Stimulated activated CD4-positive, alpha-beta T cell treated with anti-CD3 and anti-CD28 coated beads, Interleukin-4, amount 100 ng/mL, for 4 hours (primary cell): ENCODE results near the gene SERPINB10.

Source experiments
- DNase-seq, 2 experiments: peaks; one replicate each; pipeline ENCODE4 v3.0.0-alpha.2; 2020

The SERPINB10 gene, protein sequence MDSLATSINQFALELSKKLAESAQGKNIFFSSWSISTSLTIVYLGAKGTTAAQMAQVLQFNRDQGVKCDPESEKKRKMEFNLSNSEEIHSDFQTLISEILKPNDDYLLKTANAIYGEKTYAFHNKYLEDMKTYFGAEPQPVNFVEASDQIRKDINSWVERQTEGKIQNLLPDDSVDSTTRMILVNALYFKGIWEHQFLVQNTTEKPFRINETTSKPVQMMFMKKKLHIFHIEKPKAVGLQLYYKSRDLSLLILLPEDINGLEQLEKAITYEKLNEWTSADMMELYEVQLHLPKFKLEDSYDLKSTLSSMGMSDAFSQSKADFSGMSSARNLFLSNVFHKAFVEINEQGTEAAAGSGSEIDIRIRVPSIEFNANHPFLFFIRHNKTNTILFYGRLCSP

DNA sequence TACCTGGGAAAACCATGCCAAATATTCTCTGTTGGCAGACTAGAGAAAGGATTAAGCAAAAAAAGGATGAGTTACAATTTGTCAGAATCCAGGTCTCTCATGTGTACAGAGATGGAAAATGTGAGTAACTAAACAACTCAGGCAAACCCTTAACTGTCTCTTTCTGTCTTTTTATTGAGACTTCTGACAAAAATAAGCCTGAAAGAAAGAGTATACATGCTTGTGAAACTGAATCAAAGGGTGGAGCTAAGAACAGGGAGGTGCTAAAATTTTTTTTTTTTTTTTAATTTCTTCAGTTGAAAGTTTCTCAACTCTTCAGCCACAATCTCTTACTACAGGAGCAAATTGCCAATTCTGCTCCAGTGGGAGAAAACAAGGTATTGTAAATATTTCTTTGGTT, at the start of gene SERPINB10:
Gene SERPINB10 (plus strand): TSS at position 295 of the 400 bp plus-strand sequence. CDS start 7,553 bp downstream, outside the sequence.
- no peak for DNase-seq

DNA sequence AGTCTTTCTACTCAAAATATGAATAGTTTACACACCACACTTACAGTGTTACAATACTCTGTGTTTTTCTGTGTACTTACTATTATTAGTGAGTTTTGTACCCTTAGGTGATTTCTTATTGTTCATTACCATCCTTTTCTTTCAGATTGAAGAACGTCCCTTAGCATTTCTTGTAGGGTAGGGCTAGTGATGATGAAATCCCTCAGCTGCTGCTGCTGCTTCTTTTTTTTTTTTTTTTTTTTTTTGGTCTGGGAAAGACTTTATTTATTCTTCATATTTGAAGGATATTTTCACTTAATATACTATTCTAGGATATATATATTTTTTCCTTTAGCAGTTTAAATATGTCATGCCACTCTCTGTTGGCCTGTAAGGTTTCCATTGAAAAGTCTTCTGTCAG, 49.3 kb upstream of the SERPINB10 start:
- DNase-seq = no peak

DNA sequence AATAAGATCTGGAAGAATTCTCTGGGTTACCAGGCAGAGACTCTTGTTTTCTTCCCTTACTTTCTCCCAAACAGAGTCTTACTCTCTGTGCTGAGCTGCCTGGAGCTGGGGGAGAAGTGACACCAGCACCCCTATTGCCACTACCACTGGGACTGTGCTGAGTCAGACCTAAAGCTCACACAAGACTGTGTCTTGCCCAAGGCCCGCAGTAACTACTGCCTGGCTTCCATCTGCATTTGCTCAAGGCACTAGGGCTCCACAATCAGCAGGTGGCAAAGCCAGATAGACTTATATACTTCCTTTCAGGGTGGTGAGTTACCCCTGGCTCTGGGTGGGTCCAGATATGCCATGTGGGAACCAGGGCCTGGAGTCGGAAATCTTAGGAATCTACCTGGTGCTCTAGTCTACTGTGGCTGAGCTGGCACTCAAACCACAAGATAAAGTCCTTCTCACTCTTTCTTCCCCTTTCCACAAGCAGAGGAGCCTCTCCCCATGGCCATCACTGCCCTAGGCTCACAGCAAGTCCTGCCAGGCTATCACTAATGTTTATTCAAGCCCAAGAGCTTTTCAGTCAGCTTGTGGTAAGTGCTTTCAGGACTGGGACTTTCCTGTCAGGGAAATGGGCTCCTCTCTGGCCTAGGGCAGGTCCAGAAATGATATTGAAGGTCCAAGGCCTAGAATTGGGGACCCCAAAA, 47.8 kb upstream of the SERPINB10 start:
- DNase-seq = no peak

DNA sequence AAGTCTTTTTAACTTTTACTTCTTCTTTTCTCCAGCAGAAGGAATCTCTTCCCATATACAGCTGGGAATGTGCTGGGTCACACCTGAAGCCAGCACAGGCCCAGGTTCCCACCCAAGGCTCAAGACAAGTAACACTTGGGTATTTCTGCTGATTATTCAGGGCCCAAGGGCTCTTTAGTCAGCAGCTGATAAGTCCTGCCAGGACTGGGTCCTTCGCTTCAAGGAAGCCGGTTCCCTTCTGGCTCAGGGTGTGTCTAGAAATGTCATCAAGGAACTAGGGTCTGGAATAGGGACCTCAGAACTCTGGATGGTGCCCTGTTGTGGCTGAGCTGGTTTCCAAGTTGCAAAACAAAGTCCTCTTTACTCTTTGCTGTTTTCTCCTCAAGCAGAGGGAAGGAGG, 47.2 kb upstream of the SERPINB10 start:
- DNase-seq = no peak

DNA sequence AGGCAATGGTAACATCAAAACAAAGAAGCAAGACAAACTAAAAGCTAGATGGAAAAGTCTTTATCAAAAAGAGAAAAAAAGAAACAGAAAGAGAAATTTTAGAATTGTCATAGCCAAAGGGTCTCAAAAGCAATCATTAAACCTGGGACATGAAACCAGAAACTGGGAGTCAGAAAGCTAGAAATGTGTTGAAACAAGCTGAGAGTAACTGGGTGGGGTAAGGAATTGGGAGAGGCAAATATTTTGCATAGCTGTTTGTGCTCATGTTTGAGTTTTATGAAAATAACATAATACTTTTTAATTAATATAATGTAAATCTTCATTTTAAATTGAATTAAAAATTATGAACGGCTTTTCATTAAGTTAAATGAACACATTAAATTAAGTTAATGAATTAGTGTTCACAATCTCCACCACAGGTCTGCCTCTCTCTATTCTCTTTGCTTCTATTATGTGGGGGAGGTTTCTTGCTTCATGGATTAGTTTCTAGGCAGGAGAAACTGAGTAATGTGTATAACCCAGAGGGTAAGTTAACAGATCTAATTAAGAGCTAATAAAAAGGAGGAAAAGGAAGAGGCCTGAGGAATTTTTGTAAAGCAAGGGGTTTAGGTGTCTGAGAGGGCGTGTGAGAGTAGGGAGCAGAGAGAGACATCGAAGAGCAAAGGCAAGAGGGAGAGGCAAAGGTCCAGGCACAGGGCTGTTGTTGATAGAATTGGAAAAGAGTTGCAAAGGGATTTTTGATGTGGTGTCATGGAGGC, 40.2 kb upstream of the SERPINB10 start:
- no peak for DNase-seq

DNA sequence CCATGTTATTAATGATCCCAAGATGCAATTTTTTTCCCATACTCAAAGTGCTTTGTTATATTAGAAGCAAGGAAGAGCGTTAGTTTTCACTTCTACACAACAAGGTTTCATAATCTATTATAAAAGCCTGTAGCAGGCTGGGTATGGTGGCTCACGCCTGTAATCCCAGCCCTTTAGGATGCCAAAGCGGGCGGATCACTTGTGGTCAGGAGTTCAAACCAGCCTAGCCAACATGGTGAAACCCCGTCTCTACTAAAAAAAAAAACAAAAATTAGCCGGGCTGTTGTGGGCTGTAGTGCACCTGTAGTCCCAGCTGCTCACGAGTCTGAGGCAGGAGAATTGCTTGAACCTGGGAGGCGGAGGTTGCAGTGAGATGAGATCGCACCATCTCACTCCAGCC, 39.2 kb upstream of the SERPINB10 start:
- no peak for DNase-seq

DNA sequence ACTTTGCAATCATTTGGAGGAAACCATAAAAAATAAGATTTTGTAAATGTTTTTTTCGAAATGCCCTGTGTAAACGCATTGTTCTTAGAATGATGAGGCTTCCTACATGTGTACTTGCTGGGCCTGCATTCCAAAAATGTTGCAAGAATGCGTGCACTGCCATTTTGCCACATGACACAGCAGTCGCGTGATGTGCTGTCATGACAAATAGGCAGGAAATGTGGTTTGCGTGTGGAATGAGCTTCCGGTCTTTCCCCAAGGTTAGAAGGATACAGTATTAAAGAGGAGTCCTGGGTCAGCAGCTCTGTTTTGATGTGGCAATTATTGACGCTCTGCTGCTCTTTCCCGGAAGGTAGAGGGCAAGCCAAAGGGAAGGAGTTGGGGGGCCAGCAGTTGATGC, 38.4 kb upstream of the SERPINB10 start:
- DNase-seq = no peak

DNA sequence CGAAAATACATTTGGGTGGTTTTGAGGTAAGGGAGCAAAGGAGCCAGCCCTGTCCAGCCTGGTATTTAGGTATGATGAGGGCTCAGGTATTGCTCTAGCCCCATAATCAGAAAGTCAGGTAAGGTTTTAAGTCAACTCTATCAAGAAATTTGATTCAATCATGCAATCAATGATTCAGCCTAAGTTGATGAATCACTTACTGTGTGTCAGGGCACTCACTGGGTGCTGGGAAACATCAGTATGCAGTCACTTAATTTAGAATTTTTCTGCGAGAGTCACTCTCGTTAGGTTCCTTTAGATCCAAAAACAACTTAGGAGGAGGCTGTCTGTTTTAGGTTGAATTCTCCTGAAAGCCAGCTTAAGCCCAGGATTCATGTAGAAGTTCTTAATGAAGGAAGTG, 37.9 kb upstream of the SERPINB10 start:
- no peak for DNase-seq

DNA sequence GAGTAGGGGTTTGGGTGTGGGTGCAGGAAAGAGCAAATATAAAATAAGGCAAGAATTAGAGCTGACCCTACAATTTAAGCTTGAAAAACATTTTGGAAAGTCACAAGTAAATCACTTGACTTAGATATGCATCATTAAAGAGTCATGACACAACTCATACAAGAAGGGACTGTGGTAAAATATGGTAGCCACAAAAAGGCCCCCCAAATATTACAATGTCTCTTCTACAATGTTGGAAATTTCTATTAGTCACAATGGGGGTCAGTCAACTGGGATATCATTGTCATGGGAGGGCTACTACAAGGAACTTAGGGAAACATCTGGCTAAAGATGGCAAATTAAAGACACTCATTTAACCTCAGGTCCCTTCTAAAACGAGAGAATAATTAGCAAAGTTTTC, 35.9 kb upstream of the SERPINB10 start:
- no peak for DNase-seq

DNA sequence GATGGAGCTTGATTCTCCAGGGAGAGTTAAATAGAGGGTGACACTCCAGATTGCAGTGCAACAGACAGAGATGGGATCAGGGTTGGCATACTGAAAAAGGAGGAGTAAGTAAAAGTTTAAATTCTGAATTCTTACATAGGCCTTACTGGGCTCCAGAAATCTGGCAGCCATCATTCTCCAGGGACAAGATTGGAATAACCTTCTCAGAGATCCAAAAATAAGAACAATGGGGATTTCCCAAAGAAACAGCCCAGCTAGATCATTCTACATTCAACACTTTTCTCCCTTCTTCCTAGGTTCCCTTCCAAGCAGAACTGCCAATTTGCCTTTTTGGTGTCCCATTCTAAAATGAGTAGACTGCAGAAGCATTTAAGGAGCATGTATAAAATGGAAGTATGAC, 35.2 kb upstream of the SERPINB10 start:
- DNase-seq = no peak

DNA sequence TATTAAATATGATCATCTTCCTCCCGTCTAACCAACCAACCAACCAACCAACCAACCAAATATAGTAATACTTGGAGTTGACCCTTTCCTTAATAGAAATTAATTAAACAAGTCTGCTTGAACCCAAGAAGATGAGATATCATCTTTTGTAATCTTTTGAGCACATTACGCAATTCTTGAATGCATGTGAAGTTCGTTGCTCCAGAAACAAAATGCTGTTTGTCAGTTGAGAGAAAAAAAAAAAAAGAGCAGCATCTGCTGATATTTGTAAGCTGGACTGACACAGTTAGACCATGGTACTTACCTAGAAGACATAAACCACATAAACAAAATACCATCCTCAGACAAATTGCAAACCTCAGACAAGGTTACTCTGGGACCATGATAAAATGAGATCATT, 29.4 kb upstream of the SERPINB10 start:
- DNase-seq = no peak

DNA sequence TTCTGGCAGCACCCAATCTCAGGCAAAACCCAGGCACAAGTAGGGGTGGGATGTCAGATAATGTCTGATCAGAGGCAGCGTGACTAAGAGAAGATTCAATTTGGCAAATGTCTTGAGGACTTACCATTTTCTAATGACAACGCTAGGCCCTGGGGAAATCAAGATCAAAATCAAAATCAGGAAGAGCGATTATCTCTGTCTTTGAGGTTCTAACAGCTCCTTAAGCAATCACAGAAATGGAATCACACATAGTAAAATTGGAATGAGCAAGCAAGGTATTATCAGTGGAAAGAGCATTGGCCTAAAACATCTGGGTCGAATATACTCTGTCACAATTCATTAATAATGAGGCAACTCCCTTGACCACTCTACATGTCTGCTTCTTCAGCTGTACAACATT, 28.8 kb upstream of the SERPINB10 start:
- DNase-seq = no peak

DNA sequence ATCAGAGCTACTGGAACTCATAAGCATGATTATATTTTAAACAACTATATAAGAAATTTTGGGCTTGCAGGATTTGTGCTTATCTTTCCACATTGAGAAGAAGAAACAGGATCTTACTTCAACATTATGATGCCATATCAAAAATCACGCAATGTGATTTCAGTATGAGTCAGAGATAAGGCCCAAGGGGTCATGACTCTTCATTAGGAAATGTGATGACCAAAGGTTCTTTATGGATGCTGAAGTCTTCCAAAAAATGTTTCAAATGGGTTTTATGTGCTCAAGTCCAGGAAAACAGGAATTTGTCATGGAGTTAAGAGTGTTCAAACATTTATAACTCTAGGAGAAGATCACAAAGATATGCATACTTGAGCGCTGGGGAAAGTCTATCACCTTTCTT, 28.0 kb upstream of the SERPINB10 start:
- no peak for DNase-seq

DNA sequence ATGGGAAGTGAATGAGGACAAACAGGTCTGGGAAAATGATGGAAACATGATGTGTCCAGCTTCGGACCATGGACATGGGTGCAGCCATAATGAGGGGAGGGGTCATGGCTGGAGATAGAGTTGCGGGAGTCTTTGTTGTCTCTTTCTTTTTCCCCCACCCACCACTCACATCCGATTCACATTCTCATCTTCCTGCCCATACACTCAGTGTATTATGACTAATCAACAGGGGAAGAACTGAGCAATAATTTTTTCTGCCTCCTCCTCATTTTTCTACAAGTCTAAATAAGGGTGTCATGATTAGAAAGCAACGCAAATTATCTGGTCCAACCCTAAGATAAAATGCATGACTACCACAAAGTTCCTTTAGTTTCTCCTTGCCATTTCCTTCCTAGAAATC, 25.9 kb upstream of the SERPINB10 start:
- no peak for DNase-seq

DNA sequence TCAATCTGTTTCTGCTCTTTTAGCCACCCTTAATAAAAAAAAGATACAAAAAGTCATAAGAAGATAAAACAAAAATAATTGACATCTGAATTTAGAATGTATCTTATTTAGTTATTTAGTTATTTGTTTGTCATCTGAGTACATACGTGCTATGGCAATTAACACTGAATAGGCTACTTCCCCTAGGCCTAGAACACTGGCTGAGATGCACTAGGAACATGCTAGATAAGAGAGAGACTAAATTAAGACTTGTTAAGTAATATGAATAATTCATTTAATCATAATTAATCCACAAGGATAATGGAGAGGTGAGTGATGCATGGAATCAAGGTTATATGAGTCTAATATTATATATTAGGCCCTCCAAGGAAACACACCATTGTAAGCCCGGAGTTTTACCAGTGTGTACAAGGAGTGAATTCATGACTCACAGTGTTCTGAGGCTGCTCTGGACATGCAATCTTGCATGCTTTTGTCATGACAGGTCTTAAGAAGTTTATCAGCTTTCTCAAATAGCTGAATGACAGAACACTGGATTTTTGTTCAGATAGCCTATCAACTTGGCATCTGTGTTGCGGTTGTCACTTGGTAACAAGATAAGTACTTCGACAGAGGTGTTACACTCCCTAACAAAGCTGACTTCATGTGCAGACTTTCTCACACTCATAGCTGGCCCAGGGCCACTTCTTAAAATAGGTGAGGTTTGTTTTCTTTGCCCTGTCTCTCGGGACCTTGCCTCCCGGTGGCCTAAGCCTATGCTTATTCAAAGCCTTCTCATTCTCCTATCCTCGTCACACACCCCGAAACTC, 25.2 kb upstream of the SERPINB10 start:
- no peak for DNase-seq

DNA sequence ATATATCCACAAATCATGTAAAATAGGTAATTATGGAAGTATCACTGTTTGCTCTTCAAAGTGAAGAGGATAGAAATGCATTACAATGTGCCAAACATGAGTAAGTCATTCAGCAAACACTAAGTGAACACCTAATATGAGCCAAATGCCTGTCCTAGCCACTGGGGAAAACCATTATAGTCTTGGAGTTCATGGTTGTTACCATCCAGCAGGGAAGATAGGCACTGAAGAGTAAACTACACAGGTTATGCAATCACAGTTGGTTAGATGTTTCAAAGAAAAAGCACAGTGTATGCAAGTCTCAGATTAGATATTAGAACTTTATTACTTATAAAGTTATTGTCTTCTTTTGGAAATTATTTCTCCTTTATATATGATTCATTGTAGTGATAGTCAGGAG, 24.1 kb upstream of the SERPINB10 start:
- no peak for DNase-seq

DNA sequence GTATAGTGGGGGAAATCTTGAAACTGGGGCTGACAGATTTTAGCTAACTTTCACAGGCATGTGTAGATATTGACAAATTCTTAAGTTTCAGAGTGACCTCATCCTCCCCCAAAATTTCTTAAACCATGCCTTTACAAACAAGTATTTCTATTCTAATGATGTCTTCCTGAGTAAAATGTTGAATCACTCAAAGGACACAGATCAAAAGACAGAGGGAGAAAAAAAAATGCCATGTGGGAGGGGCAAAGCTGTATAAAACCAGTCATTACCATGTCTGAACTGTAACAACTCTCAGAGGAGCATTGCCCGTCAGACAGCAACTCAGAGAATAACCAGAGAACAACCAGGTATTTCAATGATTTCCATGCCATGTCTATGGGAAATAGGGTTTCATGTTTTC, 20.3 kb upstream of the SERPINB10 start, which contains the start of gene SERPINB2:
Gene SERPINB2 (plus strand): TSS at position 282 of the 400 bp plus-strand sequence. CDS start 3,740 bp downstream, outside the sequence.
- DNase-seq = no peak

DNA sequence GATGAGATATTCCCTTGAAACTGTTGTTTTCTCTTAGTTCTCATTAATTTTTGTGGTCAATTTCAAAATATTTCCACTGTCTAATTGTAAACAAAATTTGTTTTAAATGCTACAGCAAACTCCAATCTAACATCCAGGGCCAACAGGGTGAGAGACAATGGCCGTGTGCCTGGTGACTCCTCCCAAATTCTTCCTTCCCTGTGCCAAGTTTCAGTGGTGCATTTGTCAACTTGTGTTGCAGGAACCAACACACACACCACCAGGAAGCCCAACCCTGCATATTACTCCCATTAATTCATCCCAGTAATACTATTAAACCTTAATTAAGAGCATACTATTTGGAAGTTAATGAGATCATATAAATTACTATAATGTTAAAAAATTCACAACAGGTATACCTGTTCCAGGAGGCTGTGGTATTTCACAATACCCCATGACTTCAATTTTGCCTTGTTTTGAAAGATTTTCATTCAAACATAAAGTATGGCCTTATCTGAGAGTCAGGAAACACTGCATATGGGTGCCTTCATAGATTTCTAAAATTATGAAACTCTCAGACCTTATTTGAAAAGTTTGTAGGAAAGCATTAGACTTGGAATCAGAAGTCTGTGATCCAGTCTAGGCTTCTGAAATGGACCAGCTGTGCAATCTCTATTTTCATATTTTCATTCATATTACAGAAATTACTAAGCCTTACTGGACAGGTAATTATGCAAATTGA, 19.1 kb upstream of the SERPINB10 start:
- DNase-seq = no peak

DNA sequence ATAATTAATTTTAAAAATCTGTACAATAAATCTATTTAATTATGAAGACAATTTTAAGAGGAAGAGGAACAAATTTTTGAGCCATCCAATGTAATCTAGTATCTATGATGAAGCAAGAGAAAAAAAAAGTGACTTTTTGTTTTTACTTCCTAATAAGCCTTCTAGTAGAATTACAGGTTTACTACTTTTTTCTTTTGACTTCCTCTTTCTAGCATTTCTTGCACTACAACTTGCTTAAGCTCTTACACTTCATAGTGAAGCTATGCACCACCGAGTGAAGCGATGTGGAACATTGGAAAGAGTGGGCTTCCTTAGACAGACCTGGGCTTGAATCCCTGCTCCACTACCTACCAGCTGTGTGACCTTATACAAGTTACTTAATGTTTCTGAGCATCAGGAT, 18.1 kb upstream of the SERPINB10 start:
- no peak for DNase-seq

DNA sequence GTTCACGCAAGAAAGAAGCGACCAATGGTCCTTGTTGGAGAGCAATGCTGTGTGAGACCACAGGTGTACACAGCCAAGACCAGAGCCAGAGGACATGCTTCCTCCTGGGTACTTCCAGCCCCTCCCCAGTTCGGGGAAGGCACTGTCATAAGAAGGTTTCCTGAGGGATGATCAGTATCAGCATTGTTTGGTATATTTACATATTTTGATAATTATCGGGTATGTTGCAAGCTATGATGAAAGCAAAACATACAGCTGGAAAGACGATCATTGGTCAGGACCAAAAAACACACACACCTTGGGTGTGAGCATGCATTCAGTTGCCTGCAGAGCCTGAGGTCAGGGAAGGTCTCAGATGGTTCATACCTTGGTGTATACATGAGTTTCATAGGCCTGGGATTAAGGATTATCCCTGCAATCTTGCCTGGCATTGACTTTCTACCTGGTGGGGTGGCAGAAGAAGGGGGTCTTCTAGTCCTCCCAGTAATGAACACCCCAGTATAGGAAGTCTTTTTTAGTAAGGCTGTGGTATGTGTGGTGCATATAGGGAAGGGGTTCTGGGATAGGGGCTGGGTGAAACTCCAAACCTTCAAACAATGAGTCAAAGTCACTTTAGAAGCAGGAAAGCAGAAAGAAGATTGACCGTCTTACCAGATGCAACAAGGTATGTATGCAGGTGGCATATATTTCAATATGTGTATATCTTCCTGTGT, 17.4 kb upstream of the SERPINB10 start:
- DNase-seq = no peak

DNA sequence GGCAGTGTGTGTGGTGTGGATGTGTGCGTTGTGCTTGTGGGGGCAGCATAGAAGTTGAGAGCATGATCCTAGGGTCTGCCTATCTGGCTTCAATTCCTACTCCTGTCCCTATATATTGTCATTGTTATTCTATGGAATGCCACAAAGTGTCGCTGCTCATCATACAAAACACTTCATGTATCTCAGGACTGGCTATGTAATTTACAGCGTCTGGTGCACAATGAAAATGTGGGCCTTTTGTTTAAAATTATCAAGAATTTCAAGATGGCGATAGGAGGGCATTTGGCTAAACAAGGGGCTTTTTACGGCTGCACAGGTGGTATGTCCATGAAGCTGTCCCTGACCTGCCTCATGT, 16.8 kb upstream of the SERPINB10 start:
- DNase-seq = no peak
